Measurements from ENCODE around the gene SETBP1.

SETBP1 gene

GRCh38 chr18:44679056-44679913, 1.4 kb upstream of the SETBP1 start:
- no peaks in the 10 kb centered on the region for H3K36me3 ChIP-seq (ENCODE audit: control insufficient read depth, insufficient read depth, low read length)
- peaks cover 21% of the 10 kb centered on the region for H3K4me1 ChIP-seq (ENCODE audit: control insufficient read depth, insufficient read depth, low read length, poor library complexity, severe bottlenecking)
- no peaks in the 10 kb centered on the region for H3K9me3 ChIP-seq (ENCODE audit: control insufficient read depth, low read length)
- H3K4me3 ChIP-seq (ENCODE audit: extremely low read depth, insufficient read depth, low read length, poor library complexity, severe bottlenecking), result peak overlapping the region; percentile 65
- peak overlapping the region; percentile 90 for H3K27ac ChIP-seq (ENCODE audit: low read depth, low read length, severe bottlenecking)
- WGBS, 2 experiments (ENCODE audit: insufficient coverage in 2 of 2), result 0 to 1% methylated on average over 29 to 39 of the region's 102 CpGs

GRCh38 chr18:44679914-44680272, 795 bp upstream of the SETBP1 start:
- WGBS, 2 experiments (ENCODE audit: insufficient coverage in 2 of 2), result 0 to 1% methylated on average over 12 to 24 of the region's 41 CpGs

GRCh38 chr18:44681076-44681970, 635 bp downstream of the SETBP1 start:
- Histone ChIP-seq H3K4me1 (ENCODE audit: control insufficient read depth, insufficient read depth, low read length, poor library complexity, severe bottlenecking) (peaks cover 21% of the 10 kb centered on the region), H3K9me3 (ENCODE audit: control insufficient read depth, low read length) (no peaks in the 10 kb centered on the region), H3K36me3 (ENCODE audit: control insufficient read depth, insufficient read depth, low read length) (no peaks in the 10 kb centered on the region), H3K27ac (ENCODE audit: low read depth, low read length, severe bottlenecking) (peak overlapping the region; percentile 81), H3K4me3 (ENCODE audit: extremely low read depth, insufficient read depth, low read length, poor library complexity, severe bottlenecking) (peak overlapping the region; percentile 65)
- WGBS, 2 experiments (ENCODE audit: insufficient coverage in 2 of 2), result 6 to 8% methylated on average over 16 to 18 of the region's 24 CpGs

More at GRCh38 chr18:44679914-44680272, 795 bp upstream of the SETBP1 start:
- H3K27ac ChIP-seq (ENCODE audit: low read depth, low read length, severe bottlenecking), result no peak overlapping the region
- H3K36me3 ChIP-seq (ENCODE audit: control insufficient read depth, insufficient read depth, low read length), result no peaks in the 10 kb centered on the region
- peak overlapping the region; percentile 65 for H3K4me3 ChIP-seq (ENCODE audit: extremely low read depth, insufficient read depth, low read length, poor library complexity, severe bottlenecking)
- H3K9me3 ChIP-seq (ENCODE audit: control insufficient read depth, low read length), result no peaks in the 10 kb centered on the region
- H3K4me1 ChIP-seq (ENCODE audit: control insufficient read depth, insufficient read depth, low read length, poor library complexity, severe bottlenecking), result peaks cover 21% of the 10 kb centered on the region

- Histone ChIP-seq H3K27ac (ENCODE audit: low read depth, low read length, severe bottlenecking) (no peak overlapping the region), H3K36me3 (ENCODE audit: control insufficient read depth, insufficient read depth, low read length) (no peaks in the 10 kb centered on the region), H3K4me1 (ENCODE audit: control insufficient read depth, insufficient read depth, low read length, poor library complexity, severe bottlenecking) (peaks cover 21% of the 10 kb centered on the region), H3K9me3 (ENCODE audit: control insufficient read depth, low read length) (no peaks in the 10 kb centered on the region), H3K4me3 (ENCODE audit: extremely low read depth, insufficient read depth, low read length, poor library complexity, severe bottlenecking) (peak overlapping the region; percentile 65)
- 0 to 21% methylated on average over 3 of the region's 12 CpGs for WGBS, 2 experiments (ENCODE audit: insufficient coverage in 2 of 2)
Observed at GRCh38 chr18:44682201-44682870, 1.6 kb downstream of the SETBP1 start.

DNA sequence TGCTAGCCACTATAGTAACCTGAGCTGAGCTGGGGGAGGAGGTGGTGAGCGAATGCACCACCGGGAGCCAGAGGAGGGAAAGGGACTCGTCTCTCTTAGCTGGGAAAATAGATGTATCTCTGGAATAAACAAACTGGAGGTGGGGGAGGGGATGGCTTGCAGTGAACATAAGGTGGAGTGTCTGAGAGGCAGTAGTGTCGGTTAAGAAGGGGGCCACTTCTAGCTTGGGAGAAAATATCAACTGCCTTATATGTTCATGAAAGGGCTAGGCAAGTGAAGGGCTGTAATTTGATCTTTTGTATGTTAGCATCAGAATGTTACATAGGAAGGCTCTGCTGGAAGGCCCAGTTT, 2.2 kb downstream of the SETBP1 start:
- H3K27ac ChIP-seq (ENCODE audit: low read depth, low read length, severe bottlenecking), result no peak overlapping the region

DNA sequence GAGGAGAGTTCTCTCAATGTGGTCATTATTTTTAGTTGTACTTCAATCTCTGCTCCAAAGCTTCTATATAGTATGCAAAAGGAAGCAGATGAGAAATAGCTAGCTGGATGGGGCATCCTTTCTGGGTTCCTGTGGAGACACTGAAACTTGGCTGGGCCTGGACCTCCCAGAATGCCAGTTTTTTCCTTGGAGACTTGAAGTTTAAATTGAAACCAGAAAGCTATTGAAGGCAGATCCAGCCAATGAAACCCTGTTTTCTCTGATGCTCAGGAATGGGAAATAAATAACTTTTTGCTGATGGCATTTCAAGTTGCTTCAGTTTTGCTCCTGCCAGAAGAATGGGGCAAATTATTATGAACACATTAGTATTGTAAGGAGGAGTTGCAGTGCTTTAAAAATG, 2.9 kb downstream of the SETBP1 start:
- Histone ChIP-seq H3K4me3 (ENCODE audit: extremely low read depth, insufficient read depth, low read length, poor library complexity, severe bottlenecking) (no peak overlapping the region), H3K9me3 (ENCODE audit: control insufficient read depth, low read length) (no peaks in the 10 kb centered on the region), H3K36me3 (ENCODE audit: control insufficient read depth, insufficient read depth, low read length) (no peaks in the 10 kb centered on the region), H3K27ac (ENCODE audit: low read depth, low read length, severe bottlenecking) (no peak overlapping the region), H3K4me1 (ENCODE audit: control insufficient read depth, insufficient read depth, low read length, poor library complexity, severe bottlenecking) (peaks cover 19% of the 10 kb centered on the region)

More for the DNA sequence above, 2.2 kb downstream of the SETBP1 start:
- Histone ChIP-seq H3K9me3 (ENCODE audit: control insufficient read depth, low read length) (no peaks in the 10 kb centered on the region), H3K36me3 (ENCODE audit: control insufficient read depth, insufficient read depth, low read length) (no peaks in the 10 kb centered on the region), H3K4me3 (ENCODE audit: extremely low read depth, insufficient read depth, low read length, poor library complexity, severe bottlenecking) (peak overlapping the region; percentile 65), H3K4me1 (ENCODE audit: control insufficient read depth, insufficient read depth, low read length, poor library complexity, severe bottlenecking) (peaks cover 19% of the 10 kb centered on the region)
- WGBS, 2 experiments (ENCODE audit: insufficient coverage in 2 of 2), result 0 to 8% methylated on average over 4 of the region's 4 CpGs

DNA sequence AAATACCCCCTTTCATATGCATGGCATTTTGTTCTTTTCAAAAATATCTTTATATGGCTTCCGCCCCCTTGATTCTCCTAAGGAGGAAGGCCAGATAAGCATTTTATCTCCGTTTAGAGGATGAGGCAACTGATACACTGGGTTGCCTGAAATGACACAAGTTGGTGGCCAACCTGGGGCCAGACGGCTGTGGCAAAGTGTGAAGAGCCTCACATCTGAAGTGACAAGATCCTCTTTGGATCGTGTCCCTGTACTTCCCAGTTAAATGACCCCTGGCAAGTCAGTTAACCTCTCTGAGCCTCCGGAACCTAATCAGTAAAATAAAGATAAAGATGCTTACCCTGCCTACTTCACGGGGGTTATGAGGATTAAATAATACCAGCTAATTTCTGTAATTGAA, 4.6 kb downstream of the SETBP1 start:
- WGBS, 2 experiments (ENCODE audit: insufficient coverage in 2 of 2), result 82 to 84% methylated on average over 3 to 4 of the region's 6 CpGs
- peaks cover 19% of the 10 kb centered on the region for H3K4me1 ChIP-seq (ENCODE audit: control insufficient read depth, insufficient read depth, low read length, poor library complexity, severe bottlenecking)
- no peaks in the 10 kb centered on the region for H3K9me3 ChIP-seq (ENCODE audit: control insufficient read depth, low read length)
- no peak overlapping the region for H3K27ac ChIP-seq (ENCODE audit: low read depth, low read length, severe bottlenecking)
- no peak overlapping the region for H3K4me3 ChIP-seq (ENCODE audit: extremely low read depth, insufficient read depth, low read length, poor library complexity, severe bottlenecking)
- no peaks in the 10 kb centered on the region for H3K36me3 ChIP-seq (ENCODE audit: control insufficient read depth, insufficient read depth, low read length)

DNA sequence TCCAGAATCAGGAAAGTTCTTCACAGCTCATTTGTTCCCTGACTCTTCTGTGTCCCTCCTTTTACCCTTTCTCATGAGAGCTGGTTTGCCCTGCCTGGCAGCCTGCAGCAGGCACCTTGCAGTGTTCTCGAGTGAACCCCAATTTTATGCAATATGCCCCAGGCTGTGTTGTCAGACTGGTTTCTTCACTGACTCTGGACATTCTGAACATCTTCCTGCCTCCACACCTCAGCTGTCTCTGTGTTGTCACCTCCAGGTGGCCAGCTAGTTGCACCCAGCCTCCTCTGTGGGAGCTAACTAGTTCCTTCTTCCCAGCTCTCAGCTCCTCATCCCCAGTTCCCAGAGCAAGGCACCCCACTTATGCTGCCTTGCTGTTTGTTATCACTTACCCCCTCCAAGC, 5.5 kb downstream of the SETBP1 start:
- 91 to 100% methylated on average over 1 of the region's 1 CpG for WGBS, 2 experiments (ENCODE audit: insufficient coverage in 2 of 2)

DNA sequence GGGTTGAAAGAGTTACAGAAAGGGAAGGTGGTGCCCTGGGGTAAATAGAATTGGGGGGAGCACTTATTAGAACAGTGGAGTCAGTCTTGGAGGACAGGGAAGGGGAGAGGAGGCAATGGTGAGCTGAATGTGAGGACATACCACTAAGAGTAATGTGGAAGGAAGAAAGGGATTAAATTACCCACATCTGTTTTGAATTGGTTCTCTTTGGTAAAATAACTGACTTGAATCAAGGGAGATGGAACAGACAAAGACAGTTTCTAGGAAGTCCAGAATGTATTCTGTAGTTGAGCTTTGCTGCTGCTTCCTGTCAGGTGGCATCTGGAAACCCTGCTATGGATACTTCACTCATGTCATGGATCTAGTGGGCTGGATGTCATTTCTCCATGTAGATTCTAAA, 6.7 kb downstream of the SETBP1 start:
- Histone ChIP-seq H3K27ac (ENCODE audit: low read depth, low read length, severe bottlenecking) (no peak overlapping the region), H3K36me3 (ENCODE audit: control insufficient read depth, insufficient read depth, low read length) (no peaks in the 10 kb centered on the region), H3K4me3 (ENCODE audit: extremely low read depth, insufficient read depth, low read length, poor library complexity, severe bottlenecking) (no peak overlapping the region), H3K4me1 (ENCODE audit: control insufficient read depth, insufficient read depth, low read length, poor library complexity, severe bottlenecking) (peaks cover 11% of the 10 kb centered on the region), H3K9me3 (ENCODE audit: control insufficient read depth, low read length) (no peaks in the 10 kb centered on the region)

More for the DNA sequence above, 5.5 kb downstream of the SETBP1 start:
- H3K9me3 ChIP-seq (ENCODE audit: control insufficient read depth, low read length), result no peaks in the 10 kb centered on the region
- H3K27ac ChIP-seq (ENCODE audit: low read depth, low read length, severe bottlenecking), result no peak overlapping the region
- H3K4me3 ChIP-seq (ENCODE audit: extremely low read depth, insufficient read depth, low read length, poor library complexity, severe bottlenecking), result no peak overlapping the region
- no peaks in the 10 kb centered on the region for H3K36me3 ChIP-seq (ENCODE audit: control insufficient read depth, insufficient read depth, low read length)
- peaks cover 19% of the 10 kb centered on the region for H3K4me1 ChIP-seq (ENCODE audit: control insufficient read depth, insufficient read depth, low read length, poor library complexity, severe bottlenecking)

- WGBS, 2 experiments (ENCODE audit: insufficient coverage in 2 of 2), result 76 to 100% methylated on average over 1 to 3 of the region's 3 CpGs
- H3K27ac ChIP-seq (ENCODE audit: low read depth, low read length, severe bottlenecking), result no peak overlapping the region
- H3K4me3 ChIP-seq (ENCODE audit: extremely low read depth, insufficient read depth, low read length, poor library complexity, severe bottlenecking), result no peak overlapping the region
Observed at GRCh38 chr18:44689736-44690135, 9.0 kb downstream of the SETBP1 start.

More at GRCh38 chr18:44689736-44690135, 9.0 kb downstream of the SETBP1 start:
- Histone ChIP-seq H3K9me3 (ENCODE audit: control insufficient read depth, low read length) (no peaks in the 10 kb centered on the region), H3K4me1 (ENCODE audit: control insufficient read depth, insufficient read depth, low read length, poor library complexity, severe bottlenecking) (peaks cover 4% of the 10 kb centered on the region), H3K36me3 (ENCODE audit: control insufficient read depth, insufficient read depth, low read length) (no peaks in the 10 kb centered on the region)

Measured in mesodermal cell (in vitro differentiated cells).